Mesenchymal stem cell (in vitro differentiated cells and primary cell): Measurements from ENCODE around the gene SMARCC1.
A peak's percentile ranks its signal among the peaks of the same experiment; 100 is the strongest.

ENCODE experiments used
- DNase-seq: peaks from one replicate; pipeline ENCODE4 v3.0.0-alpha.2; 2013
- H2AFZ ChIP-seq: one replicate; pipeline ENCODE4 v1.6.1; 2013; ENCODE audit warnings: low read depth, mild to moderate bottlenecking, control low read depth, inconsistent platforms, low read length, moderate library complexity
- H2AK5ac ChIP-seq: 2 replicates; pipeline ENCODE4 v1.6.1; 2013; ENCODE audit warnings: low read length, moderate library complexity, mild to moderate bottlenecking, inconsistent platforms; ENCODE audit not compliant: severe bottlenecking
- H2BK120ac ChIP-seq: one replicate; pipeline ENCODE4 v1.6.1; 2013; ENCODE audit warnings: low read depth, mild to moderate bottlenecking, inconsistent platforms, low read length, moderate library complexity
- H2BK12ac ChIP-seq, 2 experiments: one replicate each; pipeline ENCODE4 v1.6.1; 2013; ENCODE audit warnings: inconsistent platforms in 2 of 2, low read length in 2 of 2, mild to moderate bottlenecking in 2 of 2, moderate library complexity in 2 of 2, control low read depth in 1 of 2
- H2BK15ac ChIP-seq: one replicate; pipeline ENCODE4 v1.6.1; 2013; ENCODE audit warnings: mild to moderate bottlenecking, low read depth, inconsistent platforms; ENCODE audit not compliant: poor library complexity, severe bottlenecking
- H2BK5ac ChIP-seq: 2 replicates; pipeline ENCODE4 v1.6.1; 2013; ENCODE audit warnings: low read depth, mild to moderate bottlenecking, low read length, control low read depth, inconsistent platforms; ENCODE audit not compliant: poor library complexity, severe bottlenecking
- H3K14ac ChIP-seq, 2 experiments: one replicate each; pipeline ENCODE4 v1.6.1; 2013; ENCODE audit warnings: inconsistent platforms in 2 of 2, low read length in 2 of 2, control low read depth in 1 of 2, mild to moderate bottlenecking in 1 of 2, moderate library complexity in 1 of 2
- H3K18ac ChIP-seq, 2 experiments: one replicate each; pipeline ENCODE4 v1.6.1; 2013; ENCODE audit warnings: inconsistent platforms in 2 of 2, low read length in 2 of 2, control low read depth in 1 of 2, low read depth in 1 of 2, mild to moderate bottlenecking in 1 of 2
- H3K23ac ChIP-seq, 2 experiments: one replicate each; pipeline ENCODE4 v1.6.1; 2013; ENCODE audit warnings: inconsistent platforms in 2 of 2, low read length in 2 of 2, mild to moderate bottlenecking in 2 of 2, moderate library complexity in 2 of 2, control low read depth in 1 of 2
- H3K27ac ChIP-seq: 2 replicates; pipeline ENCODE4 v1.5.1; 2013; ENCODE audit warnings: mild to moderate bottlenecking, moderate library complexity, low read length, control low read depth, inconsistent platforms; ENCODE audit not compliant: poor library complexity, severe bottlenecking
- H3K27me3 ChIP-seq, 2 experiments: 2 replicates each; pipeline versions ENCODE4 v1.6.1 to v1.7.0; 2013; ENCODE audit warnings: low read length in 2 of 2, mild to moderate bottlenecking in 2 of 2, moderate library complexity in 2 of 2, control low read depth in 1 of 2, inconsistent platforms in 1 of 2; ENCODE audit not compliant: control insufficient read depth in 1 of 2, insufficient read depth in 1 of 2
- H3K36me3 ChIP-seq, 2 experiments: 2 replicates each; pipeline versions ENCODE4 v1.6.1 to v1.7.0; 2013; ENCODE audit warnings: low read length in 2 of 2, control low read depth in 1 of 2, inconsistent platforms in 1 of 2, low read depth in 1 of 2, mild to moderate bottlenecking in 1 of 2; ENCODE audit not compliant: insufficient read depth in 2 of 2, control insufficient read depth in 1 of 2
- H3K4ac ChIP-seq, 2 experiments: one replicate each; pipeline ENCODE4 v1.6.1; 2013; ENCODE audit warnings: inconsistent platforms in 2 of 2, low read length in 2 of 2, mild to moderate bottlenecking in 2 of 2, moderate library complexity in 2 of 2, control low read depth in 1 of 2, low read depth in 1 of 2
- H3K4me1 ChIP-seq: 2 replicates; pipeline ENCODE4 v1.6.1; 2013; ENCODE audit warnings: low read depth, low read length, control low read depth; ENCODE audit not compliant: control insufficient read depth, insufficient read depth
- H3K4me2 ChIP-seq: 2 replicates; pipeline ENCODE4 v1.6.1; 2013; ENCODE audit warnings: low read length, mild to moderate bottlenecking, inconsistent platforms; ENCODE audit not compliant: poor library complexity, severe bottlenecking
- H3K4me3 ChIP-seq, 2 experiments: 2 replicates each; pipeline versions ENCODE4 v1.5.1 to v1.7.0; 2013; ENCODE audit warnings: low read length in 2 of 2, mild to moderate bottlenecking in 2 of 2, control low read depth in 1 of 2, low read depth in 1 of 2; ENCODE audit not compliant: insufficient read depth in 1 of 2
- H3K79me1 ChIP-seq: replicated peaks from 2 replicates; pipeline ENCODE4 v1.6.1; 2013; ENCODE audit warnings: mild to moderate bottlenecking, control low read depth, low read length, inconsistent platforms; ENCODE audit not compliant: poor library complexity, severe bottlenecking
- H3K9ac ChIP-seq: 2 replicates; pipeline ENCODE4 v1.7.0; 2013; ENCODE audit warnings: mild to moderate bottlenecking, low read length, moderate library complexity
- H3K9me3 ChIP-seq: 2 replicates; pipeline ENCODE4 v1.7.0; 2013; ENCODE audit warnings: mild to moderate bottlenecking, low read length; ENCODE audit not compliant: control insufficient read depth
- H4K8ac ChIP-seq: one replicate; pipeline ENCODE4 v1.6.1; 2013; ENCODE audit warnings: inconsistent platforms, mild to moderate bottlenecking, low read length, moderate library complexity
- H4K91ac ChIP-seq: one replicate; pipeline ENCODE4 v1.6.1; 2013; ENCODE audit warnings: mild to moderate bottlenecking, low read length, inconsistent platforms
- WGBS: methylation state at CpG from one replicate; pipeline ENCODE4 v1.1.7; 2013; ENCODE audit warnings: mixed read lengths; 5-methylcytosine and 5-hydroxymethylcytosine counted together

The SMARCC1 gene

GRCh38 chr3:47611576-47611975, 170.1 kb downstream of the SMARCC1 start:
- H4K91ac ChIP-seq: no peak overlapping the region
- no peak overlapping the region for H3K4me2 ChIP-seq
- peak overlapping the region; percentile 75 for H2AK5ac ChIP-seq
- no peaks in the 10 kb centered on the region for H3K9me3 ChIP-seq
- H2BK15ac ChIP-seq: no peak overlapping the region
- no peaks in the 10 kb centered on the region for H3K27me3 ChIP-seq
- H3K4ac ChIP-seq: no peak overlapping the region
- H3K4me1 ChIP-seq: peaks cover 2% of the 10 kb centered on the region
- no peak overlapping the region for H2BK5ac ChIP-seq
- H3K23ac ChIP-seq: no peak overlapping the region
- no peak for DNase-seq
- H2AFZ ChIP-seq: no peak overlapping the region
- H2BK12ac ChIP-seq: no peak overlapping the region
- 97% methylated on average over 2 of the region's 2 CpGs for WGBS
- no peak overlapping the region for H3K4me3 ChIP-seq
- peaks cover 18 to 73% of the 10 kb centered on the region in 2 experiments for H3K36me3 ChIP-seq
- H3K27ac ChIP-seq: peak overlapping the region; percentile 89
- H4K8ac ChIP-seq: no peak overlapping the region
- H3K79me1 ChIP-seq: peaks cover 17% of the 10 kb centered on the region
- no peak overlapping the region for H3K14ac ChIP-seq
- no peak overlapping the region for H3K9ac ChIP-seq
- no peak overlapping the region for H3K18ac ChIP-seq
- no peak overlapping the region for H2BK120ac ChIP-seq

DNA sequence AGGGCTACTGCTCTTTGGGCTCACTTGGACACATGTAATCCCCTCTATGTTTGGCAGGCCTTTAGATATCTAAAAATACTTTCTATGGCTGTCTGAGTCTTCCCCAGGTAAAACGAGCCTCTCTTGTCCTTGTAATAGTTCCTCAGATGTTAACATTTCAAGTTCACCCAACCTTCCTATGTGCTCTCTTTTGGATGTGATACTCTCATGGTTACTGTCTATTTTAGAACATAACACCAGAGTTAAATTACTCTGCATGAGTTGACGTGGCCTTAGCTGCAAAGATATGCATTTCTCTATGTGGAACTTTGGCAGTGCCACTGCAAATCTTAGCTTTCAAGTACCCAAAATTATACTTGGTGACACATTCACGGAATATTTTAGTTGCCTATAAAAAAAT, 171.1 kb downstream of the SMARCC1 start:
- Histone ChIP-seq H2BK5ac (no peak overlapping the region), H4K8ac (no peak overlapping the region), H2BK120ac (no peak overlapping the region), H3K79me1 (peaks cover 14% of the 10 kb centered on the region), H3K27me3 (no peaks in the 10 kb centered on the region), H2AFZ (no peak overlapping the region), H3K23ac (no peak overlapping the region), H2AK5ac (no peak overlapping the region), H3K9ac (no peak overlapping the region), H4K91ac (no peak overlapping the region), H3K18ac (no peak overlapping the region), H3K36me3 (peaks cover 14 to 73% of the 10 kb centered on the region in 2 experiments), H3K9me3 (no peaks in the 10 kb centered on the region), H3K4me2 (no peak overlapping the region), H3K4me1 (peaks cover 4% of the 10 kb centered on the region), H3K4ac (no peak overlapping the region), H2BK15ac (no peak overlapping the region), H2BK12ac (no peak overlapping the region), H3K4me3 (no peak overlapping the region), H3K14ac (no peak overlapping the region), H3K27ac (no peak overlapping the region)
- WGBS: 100% methylated on average over 2 of the region's 3 CpGs
- DNase-seq: no peak

DNA sequence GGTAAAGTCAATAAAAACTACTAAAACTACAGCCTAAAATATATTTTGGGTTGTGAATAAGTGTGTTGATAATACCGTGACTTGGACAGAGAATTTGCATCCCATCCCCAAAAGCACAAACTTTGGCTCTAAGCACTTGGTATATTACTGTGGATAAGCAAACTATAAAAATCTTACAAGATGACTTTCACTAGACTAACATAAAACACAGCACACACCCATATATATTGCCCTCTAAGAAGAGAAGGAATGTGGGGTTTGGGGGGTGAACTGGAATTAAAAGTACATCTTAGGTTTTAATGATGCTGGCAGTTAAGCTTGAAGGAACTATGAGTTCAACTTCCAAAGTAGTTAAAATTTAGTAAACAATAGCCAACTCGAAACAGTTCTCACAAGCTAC, 174.4 kb downstream of the SMARCC1 start:
- Histone ChIP-seq H2AK5ac (no peak overlapping the region), H3K4me2 (no peak overlapping the region), H4K8ac (no peak overlapping the region), H2BK5ac (no peak overlapping the region), H2BK12ac (no peak overlapping the region), H2AFZ (no peak overlapping the region), H3K4me1 (peaks cover 7% of the 10 kb centered on the region), H3K36me3 (peaks cover 16 to 64% of the 10 kb centered on the region in 2 experiments), H3K27ac (no peak overlapping the region), H2BK15ac (no peak overlapping the region), H3K9me3 (no peaks in the 10 kb centered on the region), H3K23ac (no peak overlapping the region), H2BK120ac (no peak overlapping the region), H3K9ac (no peak overlapping the region), H4K91ac (no peak overlapping the region), H3K79me1 (peaks cover 24% of the 10 kb centered on the region), H3K14ac (no peak overlapping the region), H3K4ac (no peak overlapping the region), H3K18ac (no peak overlapping the region), H3K4me3 (no peak overlapping the region), H3K27me3 (no peaks in the 10 kb centered on the region)
- 100% methylated on average over 1 of the region's 2 CpGs for WGBS
- DNase-seq: no peak

- Histone ChIP-seq H2AK5ac (peak overlapping the region; percentile 23), H3K9me3 (no peaks in the 10 kb centered on the region), H3K27me3 (no peaks in the 10 kb centered on the region), H2BK15ac (no peak overlapping the region), H4K8ac (no peak overlapping the region), H3K79me1 (peaks cover 31% of the 10 kb centered on the region), H3K36me3 (peaks cover 19 to 64% of the 10 kb centered on the region in 2 experiments), H3K4me3 (no peak overlapping the region), H4K91ac (no peak overlapping the region), H3K23ac (no peak overlapping the region), H2BK12ac (no peak overlapping the region), H2BK5ac (no peak overlapping the region), H2BK120ac (no peak overlapping the region), H2AFZ (no peak overlapping the region), H3K4me2 (no peak overlapping the region), H3K9ac (no peak overlapping the region), H3K27ac (peak overlapping the region; percentile 46), H3K4me1 (peaks cover 7% of the 10 kb centered on the region), H3K4ac (no peak overlapping the region), H3K14ac (no peak overlapping the region), H3K18ac (no peak overlapping the region)
- WGBS: 100% methylated on average over 3 of the region's 5 CpGs
- no peak for DNase-seq
Observed at GRCh38 chr3:47606165-47606564, 175.5 kb downstream of the SMARCC1 start.
